Liver (tissue), 9 donors: ENCODE data around the gene RAI1. TPM values are rescaled to one million over a fixed set of nuclear protein-coding genes. Genes with fewer than 3 reads are reported as not detected.

Source experiments
- DNase-seq: peaks from one replicate; pipeline ENCODE4 v3.0.0-alpha.2; 2017; ENCODE audit warnings: low spot score
- H3K27ac ChIP-seq, 2 donors: one replicate each; pipeline ENCODE4 v1.7.0; 2013; ENCODE audit warnings: inconsistent platforms in 2 of 2, low read length in 2 of 2, control low read depth in 1 of 2, low read depth in 1 of 2, mild to moderate bottlenecking in 1 of 2
- H3K27me3 ChIP-seq, 4 donors: one replicate each; pipeline versions ENCODE4 v1.6.1 to v1.7.0; 2013; ENCODE audit warnings: low read length in 3 of 4, inconsistent platforms in 1 of 4, mild to moderate bottlenecking in 1 of 4, moderate library complexity in 1 of 4; ENCODE audit not compliant: control insufficient read depth in 4 of 4, insufficient read depth in 4 of 4
- H3K36me3 ChIP-seq, 4 donors: one replicate each; pipeline versions ENCODE4 v1.6.1 to v1.7.0; 2013; ENCODE audit warnings: low read length in 3 of 4, mild to moderate bottlenecking in 3 of 4, low read depth in 1 of 4, moderate library complexity in 1 of 4; ENCODE audit not compliant: control insufficient read depth in 4 of 4, insufficient read depth in 3 of 4
- H3K4me1 ChIP-seq, 4 donors: one replicate each; pipeline versions ENCODE4 v1.6.1 to v1.7.0; 2013; ENCODE audit warnings: low read length in 3 of 4, mild to moderate bottlenecking in 3 of 4, moderate library complexity in 1 of 4; ENCODE audit not compliant: control insufficient read depth in 4 of 4, insufficient read depth in 4 of 4
- H3K4me3 ChIP-seq, 3 donors: one replicate each; pipeline versions ENCODE4 v1.6.1 to v1.7.0; 2013; ENCODE audit warnings: low read length in 3 of 3, control low read depth in 1 of 3, low read depth in 1 of 3, mild to moderate bottlenecking in 1 of 3
- H3K9ac ChIP-seq, 2 donors: one replicate each; pipeline ENCODE4 v1.7.0; 2013; ENCODE audit warnings: low read length in 2 of 2, mild to moderate bottlenecking in 2 of 2, moderate library complexity in 2 of 2, control low read depth in 1 of 2, low read depth in 1 of 2
- H3K9me3 ChIP-seq, 4 donors: one replicate each; pipeline versions ENCODE4 v1.6.1 to v1.7.0; 2013; ENCODE audit warnings: low read length in 3 of 4; ENCODE audit not compliant: control insufficient read depth in 4 of 4
- ATF3 ChIP-seq: IDR thresholded peaks from 2 replicates; pipeline ENCODE4 v1.6.1; 2016; ENCODE audit warnings: antibody characterized with exemption
- EGR1 ChIP-seq, 2 donors: IDR thresholded peaks; 2 replicates each; pipeline ENCODE4 v1.6.1; 2016 to 2018; ENCODE audit warnings: antibody characterized with exemption in 2 of 2, low read depth in 2 of 2
- FOXA1 ChIP-seq: IDR thresholded peaks from 2 replicates; pipeline ENCODE4 v1.6.1; 2016; ENCODE audit warnings: antibody characterized with exemption
- FOXA2 ChIP-seq: IDR thresholded peaks from 2 replicates; pipeline ENCODE4 v1.6.1; 2016; ENCODE audit warnings: antibody characterized with exemption
- GABPA ChIP-seq, 2 donors: IDR thresholded peaks in 1 of 2; conservative IDR thresholded peaks in 1 of 2; 2 replicates each; pipeline ENCODE4 v1.6.1; 2016; ENCODE audit warnings: antibody characterized with exemption in 2 of 2, mild to moderate bottlenecking in 1 of 2, moderate library complexity in 1 of 2
- HNF4A ChIP-seq, 2 donors: conservative IDR thresholded peaks; 2 replicates each; pipeline ENCODE4 v1.6.1; 2016; ENCODE audit warnings: antibody characterized with exemption in 2 of 2, mild to moderate bottlenecking in 2 of 2
- HNF4G ChIP-seq: IDR thresholded peaks from 2 replicates; pipeline ENCODE4 v1.6.1; 2016; ENCODE audit warnings: antibody characterized with exemption
- JUND ChIP-seq, 2 donors: IDR thresholded peaks; 2 replicates each; pipeline ENCODE4 v1.6.1; 2016; ENCODE audit warnings: antibody characterized with exemption in 2 of 2
- NR2F2 ChIP-seq: IDR thresholded peaks from 2 replicates; pipeline ENCODE4 v1.6.1; 2016; ENCODE audit warnings: antibody characterized with exemption
- RAD21 ChIP-seq, 2 donors: IDR thresholded peaks; 2 replicates each; pipeline ENCODE4 v1.6.1; 2016; ENCODE audit warnings: antibody characterized with exemption in 2 of 2, mild to moderate bottlenecking in 2 of 2
- REST ChIP-seq: IDR thresholded peaks from 2 replicates; pipeline ENCODE4 v1.6.1; 2016; ENCODE audit warnings: antibody characterized with exemption, mild to moderate bottlenecking
- RXRA ChIP-seq, 2 donors: IDR thresholded peaks; 2 replicates each; pipeline ENCODE4 v1.6.1; 2017 to 2018; ENCODE audit warnings: antibody characterized with exemption in 2 of 2, mild to moderate bottlenecking in 1 of 2
- SP1 ChIP-seq: IDR thresholded peaks from 2 replicates; pipeline ENCODE4 v1.6.1; 2018; ENCODE audit warnings: antibody characterized with exemption, mild to moderate bottlenecking
- TAF1 ChIP-seq: conservative IDR thresholded peaks from 2 replicates; pipeline ENCODE4 v1.6.1; 2016; ENCODE audit warnings: antibody characterized with exemption, mild to moderate bottlenecking
- YY1 ChIP-seq: IDR thresholded peaks from 2 replicates; pipeline ENCODE4 v1.6.1; 2016; ENCODE audit warnings: antibody characterized with exemption, mild to moderate bottlenecking
- ZBTB33 ChIP-seq: IDR thresholded peaks from 2 replicates; pipeline ENCODE4 v1.6.1; 2016; ENCODE audit warnings: antibody characterized with exemption
- WGBS: extraction: QIAGEN DNeasy Blood & Tissue Kit; methylation state at CpG from one replicate; pipeline ENCODE4 v1.1.7; 2013; 5-methylcytosine and 5-hydroxymethylcytosine counted together
- polyA plus RNA-seq, 2 donors: library from polyadenylated mRNA; stranded (reverse) in 1 of 2; unstranded in 1 of 2; fragments of 200-250 nt in 1 of 2; fragments of >200 nt in 1 of 2; fragmentation: Nextera tagmentation in 1 of 2; extraction: Ambion mirVana in 1 of 2; gene quantifications; one replicate each; pipeline versions ENCODE4 v1.2.1 to v1.2.3, GENCODE V29; 2013 to 2015
- total RNA-seq, 2 donors: library from RNA; depleted of rRNA; stranded (reverse); fragments of >200 nt; gene quantifications; one replicate each; pipeline ENCODE4 v1.2.3, GENCODE V29; 2014
- TF ChIP-seq, protein P1 (sequence below): fragments of 150-350 bp; IDR thresholded peaks from 2 replicates; pipeline ENCODE4 v1.5.1; 2017; ENCODE audit warnings: improper control_type of control experiment, low read depth, low read length; ENCODE audit not compliant: missing input control
- TF ChIP-seq, protein P2 (sequence below): IDR thresholded peaks from 2 replicates; pipeline ENCODE4 v1.6.1; 2016; ENCODE audit warnings: antibody characterized with exemption
- donor health status: healthy.
- donor health status: healthy.
- donor health status: healthy.
- donor health status: healthy.
- donor health status: healthy.

The RAI1 gene
- total and polyA plus RNA-seq, 4 donors: 0.57 to 7.6 (median 5.3) TPM

GRCh38 chr17:17708816-17709215, 27.6 kb downstream of the RAI1 start:
- Histone ChIP-seq H3K9me3 (no peaks in the 10 kb centered on the region), H3K27me3 (no peaks in the 10 kb centered on the region), H3K4me1 (peaks cover 6 to 13% (median 8%) of the 10 kb centered on the region in 4 donors), H3K36me3 (no peaks in the 10 kb centered on the region), H3K9ac (no peak overlapping the region), H3K27ac (no peak overlapping the region), H3K4me3 (no peak overlapping the region)
- no peak for DNase-seq
- 93% methylated on average over 9 of the region's 9 CpGs for WGBS
- no peak for TF ChIP-seq YY1
- TF ChIP-seq GABPA (IDR thresholded peaks at IDR 0.05 in 1 of 2, conservative IDR thresholded peaks at IDR 0.05 in 1 of 2): no peak
- TF ChIP-seq JUND (IDR thresholded peaks at IDR 0.05): no peak
- no peak for TF ChIP-seq NR2F2
- TF ChIP-seq, protein P1, sequence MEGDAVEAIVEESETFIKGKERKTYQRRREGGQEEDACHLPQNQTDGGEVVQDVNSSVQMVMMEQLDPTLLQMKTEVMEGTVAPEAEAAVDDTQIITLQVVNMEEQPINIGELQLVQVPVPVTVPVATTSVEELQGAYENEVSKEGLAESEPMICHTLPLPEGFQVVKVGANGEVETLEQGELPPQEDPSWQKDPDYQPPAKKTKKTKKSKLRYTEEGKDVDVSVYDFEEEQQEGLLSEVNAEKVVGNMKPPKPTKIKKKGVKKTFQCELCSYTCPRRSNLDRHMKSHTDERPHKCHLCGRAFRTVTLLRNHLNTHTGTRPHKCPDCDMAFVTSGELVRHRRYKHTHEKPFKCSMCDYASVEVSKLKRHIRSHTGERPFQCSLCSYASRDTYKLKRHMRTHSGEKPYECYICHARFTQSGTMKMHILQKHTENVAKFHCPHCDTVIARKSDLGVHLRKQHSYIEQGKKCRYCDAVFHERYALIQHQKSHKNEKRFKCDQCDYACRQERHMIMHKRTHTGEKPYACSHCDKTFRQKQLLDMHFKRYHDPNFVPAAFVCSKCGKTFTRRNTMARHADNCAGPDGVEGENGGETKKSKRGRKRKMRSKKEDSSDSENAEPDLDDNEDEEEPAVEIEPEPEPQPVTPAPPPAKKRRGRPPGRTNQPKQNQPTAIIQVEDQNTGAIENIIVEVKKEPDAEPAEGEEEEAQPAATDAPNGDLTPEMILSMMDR: no peak
- TF ChIP-seq, protein P2, sequence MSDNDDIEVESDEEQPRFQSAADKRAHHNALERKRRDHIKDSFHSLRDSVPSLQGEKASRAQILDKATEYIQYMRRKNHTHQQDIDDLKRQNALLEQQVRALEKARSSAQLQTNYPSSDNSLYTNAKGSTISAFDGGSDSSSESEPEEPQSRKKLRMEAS: no peak
- TF ChIP-seq FOXA1: no peak
- TF ChIP-seq EGR1 (IDR thresholded peaks at IDR 0.05; ENCODE audit: low read depth in 2 of 2): no peak
- TF ChIP-seq ZBTB33: no peak
- TF ChIP-seq REST: no peak
- TF ChIP-seq RAD21 (IDR thresholded peaks at IDR 0.05): no peak
- TF ChIP-seq HNF4A (conservative IDR thresholded peaks at IDR 0.05): no peak
- no peak for TF ChIP-seq SP1
- no peak for TF ChIP-seq TAF1
- TF ChIP-seq ATF3: no peak
- no peak for TF ChIP-seq RXRA (IDR thresholded peaks at IDR 0.05)
- no peak for TF ChIP-seq FOXA2
- no peak for TF ChIP-seq HNF4G
